ENCODE measurements around the gene SPATA16. TPM values are rescaled to one million over a fixed set of nuclear protein-coding genes. Genes with fewer than 3 reads are reported as not detected.
"Not testable (repeated sequence)": the region's sequence is repeated elsewhere in the genome, so short reads cannot be mapped to it uniquely, and the experiment has no call there.

The SPATA16 gene
- total and polyA plus RNA-seq, 11 donors: not detected

DNA sequence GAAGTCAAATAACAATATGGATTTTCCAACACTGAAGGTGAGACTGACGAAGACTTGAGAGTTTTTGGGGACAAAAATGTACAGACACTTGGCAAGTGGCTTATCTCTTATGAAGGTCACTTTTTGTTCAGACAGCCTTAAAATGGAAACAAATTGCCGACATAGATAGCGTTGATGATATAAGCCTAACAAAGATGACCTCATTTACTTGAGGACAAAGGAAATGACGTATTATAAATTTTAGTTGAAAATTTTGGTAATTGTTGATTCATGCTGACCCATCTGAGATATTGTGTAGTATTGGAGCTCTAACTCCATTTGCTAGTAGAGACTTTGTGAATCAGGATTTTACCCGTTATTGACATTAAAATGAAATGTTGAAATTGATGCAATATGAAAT, 168.3 kb downstream of the SPATA16 start:
- ATAC-seq: no peak
- WGBS, 4 donors: 65 to 75% (median 70%) methylated on average over 5 of the region's 5 CpGs
- Histone ChIP-seq H3K27me3 (no peaks in the 10 kb centered on the region), H3K9me3 (no peaks in the 10 kb centered on the region), H3K4me1 (no peaks in the 10 kb centered on the region), H3K36me3 (no peaks in the 10 kb centered on the region), H3K27ac (no peak overlapping the region), H3K4me3 (no peak overlapping the region)
- TF ChIP-seq POLR2A (IDR thresholded peaks at IDR 0.05): no peak
- TF ChIP-seq, protein P1, sequence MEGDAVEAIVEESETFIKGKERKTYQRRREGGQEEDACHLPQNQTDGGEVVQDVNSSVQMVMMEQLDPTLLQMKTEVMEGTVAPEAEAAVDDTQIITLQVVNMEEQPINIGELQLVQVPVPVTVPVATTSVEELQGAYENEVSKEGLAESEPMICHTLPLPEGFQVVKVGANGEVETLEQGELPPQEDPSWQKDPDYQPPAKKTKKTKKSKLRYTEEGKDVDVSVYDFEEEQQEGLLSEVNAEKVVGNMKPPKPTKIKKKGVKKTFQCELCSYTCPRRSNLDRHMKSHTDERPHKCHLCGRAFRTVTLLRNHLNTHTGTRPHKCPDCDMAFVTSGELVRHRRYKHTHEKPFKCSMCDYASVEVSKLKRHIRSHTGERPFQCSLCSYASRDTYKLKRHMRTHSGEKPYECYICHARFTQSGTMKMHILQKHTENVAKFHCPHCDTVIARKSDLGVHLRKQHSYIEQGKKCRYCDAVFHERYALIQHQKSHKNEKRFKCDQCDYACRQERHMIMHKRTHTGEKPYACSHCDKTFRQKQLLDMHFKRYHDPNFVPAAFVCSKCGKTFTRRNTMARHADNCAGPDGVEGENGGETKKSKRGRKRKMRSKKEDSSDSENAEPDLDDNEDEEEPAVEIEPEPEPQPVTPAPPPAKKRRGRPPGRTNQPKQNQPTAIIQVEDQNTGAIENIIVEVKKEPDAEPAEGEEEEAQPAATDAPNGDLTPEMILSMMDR (IDR thresholded peaks at IDR 0.05): no peak
- intact Hi-C loops (cut with DNase I): no loop called here
- DNase-seq: no peak

DNA sequence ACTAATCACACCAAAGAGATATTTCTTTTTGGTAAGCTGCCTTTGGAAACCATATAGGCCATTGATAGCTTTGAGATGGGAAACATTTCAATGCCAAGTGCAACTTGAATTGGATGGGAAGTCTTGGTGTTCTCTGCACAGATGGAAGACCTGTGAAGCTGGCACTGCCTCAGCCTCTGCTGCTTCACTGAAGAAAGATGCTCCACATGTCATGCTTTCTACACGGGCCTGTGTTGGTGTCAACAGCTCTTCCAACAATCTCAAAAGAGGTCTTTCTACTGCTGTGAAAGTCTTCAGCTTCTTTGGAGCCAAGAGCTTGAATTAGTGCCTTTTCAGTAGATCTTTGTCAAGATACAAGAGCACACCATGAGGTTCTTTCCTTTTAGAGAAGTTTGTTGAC, 169.0 kb downstream of the SPATA16 start:
- DNase-seq (no peak), ATAC-seq (no peak)
- WGBS, 4 donors: 69 to 79% (median 76%) methylated on average over 1 of the region's 1 CpG
- TF ChIP-seq POLR2A (IDR thresholded peaks at IDR 0.05): no peak
- TF ChIP-seq, protein P1 (IDR thresholded peaks at IDR 0.05): no peak
- Histone ChIP-seq H3K4me1 (no peaks in the 10 kb centered on the region), H3K9me3 (no peaks in the 10 kb centered on the region), H3K36me3 (no peaks in the 10 kb centered on the region), H3K4me3 (no peak overlapping the region), H3K27ac (no peak overlapping the region), H3K27me3 (no peaks in the 10 kb centered on the region)
- intact Hi-C loops (cut with DNase I): no loop called here

- no peak overlapping the region for H3K27ac ChIP-seq
- H3K4me1 ChIP-seq: no peaks in the 10 kb centered on the region
- no peaks in the 10 kb centered on the region for H3K9me3 ChIP-seq
- no peaks in the 10 kb centered on the region for H3K27me3 ChIP-seq
- no peak overlapping the region for H3K4me3 ChIP-seq
- whole genome bisulfite sequencing, 4 donors: 75 to 86% (median 84%) methylated on average over 2 of the region's 2 CpGs
- ATAC-seq (no peak), DNase-seq (no peak)
- no peak for TF ChIP-seq POLR2A (IDR thresholded peaks at IDR 0.05)
- TF ChIP-seq, protein P1 (IDR thresholded peaks at IDR 0.05): no peak
- no peaks in the 10 kb centered on the region for H3K36me3 ChIP-seq
- intact Hi-C loops (cut with DNase I): no loop called here
Observed at GRCh38 chr3:172968646-172969045, 172.4 kb downstream of the SPATA16 start.

GRCh38 chr3:172965256-172965655, 175.8 kb downstream of the SPATA16 start:
- Histone ChIP-seq H3K9me3 (no peaks in the 10 kb centered on the region), H3K4me1 (no peaks in the 10 kb centered on the region), H3K36me3 (no peaks in the 10 kb centered on the region), H3K4me3 (no peak overlapping the region), H3K27ac (no peak overlapping the region), H3K27me3 (no peaks in the 10 kb centered on the region)
- WGBS, 4 donors: 79 to 86% (median 82%) methylated on average over 2 of the region's 2 CpGs
- DNase-seq (no peak), ATAC-seq (no peak)
- TF ChIP-seq, protein P1 (IDR thresholded peaks at IDR 0.05): no peak
- TF ChIP-seq POLR2A (IDR thresholded peaks at IDR 0.05): no peak
- intact Hi-C loops (cut with DNase I): no loop called here

DNA sequence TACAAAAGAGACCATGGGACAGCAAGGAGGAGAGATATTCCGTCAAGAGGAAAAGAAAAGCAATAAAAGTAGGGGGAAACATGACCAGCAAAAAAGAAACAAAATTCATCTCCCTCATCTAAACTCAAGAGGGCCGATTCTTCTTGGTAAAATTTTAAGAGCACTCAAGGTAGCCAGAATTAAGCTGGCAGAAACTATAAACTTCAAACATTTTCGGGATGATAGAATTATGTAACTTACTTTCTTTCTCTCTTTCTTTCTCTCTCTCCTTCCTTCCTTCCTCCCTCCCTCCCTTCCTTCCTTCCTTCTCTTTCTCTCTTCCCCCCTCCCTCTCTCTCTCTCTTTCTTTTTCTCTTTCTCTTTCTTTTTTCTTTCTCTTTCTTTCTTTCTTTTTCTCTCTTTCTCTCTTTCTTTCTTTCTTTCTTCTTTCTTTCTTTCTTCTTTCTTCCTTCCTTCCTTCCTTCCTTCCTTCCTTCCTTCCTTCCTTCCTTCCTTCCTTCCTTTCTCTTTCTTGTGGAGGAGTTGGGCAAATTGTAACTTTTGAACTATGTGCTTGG, 180.3 kb downstream of the SPATA16 start:
- H3K27ac ChIP-seq; H3K4me3 ChIP-seq; DNase-seq; H3K27me3 ChIP-seq; H3K4me1 ChIP-seq; intact Hi-C loops (cut with DNase I); ATAC-seq; H3K9me3 ChIP-seq; H3K36me3 ChIP-seq: not testable (repeated sequence)
- 79 to 91% (median 89%) methylated on average over 3 of the region's 3 CpGs for WGBS, 4 donors
